HG03025 (cell line): ENCODE results near the gene TET2.
A peak's percentile ranks its signal among the peaks of the same experiment; 100 is the strongest.

Experiments
- ATAC-seq: cut with Tn5 transposase; IDR thresholded peaks from one replicate; pipeline ENCODE4 v1.9.1; 2021; ENCODE audit warnings: mild to moderate bottlenecking, moderate library complexity; ENCODE audit not compliant: unreplicated experiment, low FRiP score

TET2 gene

GRCh38 chr4:105181259-105181658, 34.6 kb downstream of the TET2 start:
- ATAC-seq, result no peak

- ATAC-seq, result no peak
Observed at GRCh38 chr4:105182211-105182610, 35.5 kb downstream of the TET2 start.

- ATAC-seq, result no peak
Observed at GRCh38 chr4:105184316-105184980, 37.8 kb downstream of the TET2 start.

GRCh38 chr4:105186701-105187161, 40.1 kb downstream of the TET2 start:
- no peak for ATAC-seq

- no peak for ATAC-seq
Observed at GRCh38 chr4:105189855-105190650, 43.4 kb downstream of the TET2 start.

GRCh38 chr4:105191621-105192210, 45.0 kb downstream of the TET2 start:
- no peak for ATAC-seq

- no peak for ATAC-seq
Observed at GRCh38 chr4:105192474-105192873, 45.8 kb downstream of the TET2 start.

GRCh38 chr4:105192910-105193309, 46.2 kb downstream of the TET2 start:
- no peak for ATAC-seq

GRCh38 chr4:105193536-105193935, 46.9 kb downstream of the TET2 start:
- ATAC-seq, result no peak

GRCh38 chr4:105194328-105195231, 47.9 kb downstream of the TET2 start:
- peak; percentile 95 for ATAC-seq

- ATAC-seq, result no peak
Observed at GRCh38 chr4:105196523-105197145, 50.0 kb downstream of the TET2 start.

GRCh38 chr4:105197777-105198176, 51.1 kb downstream of the TET2 start:
- no peak for ATAC-seq

- ATAC-seq, result no peak
Observed at GRCh38 chr4:105198541-105198940, 51.9 kb downstream of the TET2 start.

- no peak for ATAC-seq
Observed at GRCh38 chr4:105206214-105206613, 59.5 kb downstream of the TET2 start.

- no peak for ATAC-seq
Observed at GRCh38 chr4:105207386-105207785, 60.7 kb downstream of the TET2 start.

- ATAC-seq, result no peak
Observed at GRCh38 chr4:105208561-105208960, 61.9 kb downstream of the TET2 start.

- no peak for ATAC-seq
Observed at GRCh38 chr4:105210916-105211315, 64.2 kb downstream of the TET2 start.

GRCh38 chr4:105215609-105216313, 69.1 kb downstream of the TET2 start:
- ATAC-seq, result no peak

- no peak for ATAC-seq
Observed at GRCh38 chr4:105225500-105225899, 78.8 kb downstream of the TET2 start.
